Measurements from ENCODE around the gene TRIM32.

The TRIM32 gene

GRCh38 chr9:116749176-116749575, 62.1 kb downstream of the TRIM32 start:
- H3K4me1 ChIP-seq (ENCODE audit: control insufficient read depth in 1 of 2, insufficient read depth in 2 of 2, low read length in 2 of 2) = no peaks in the 10 kb centered on the region
- H3K9ac ChIP-seq (ENCODE audit: low read depth in 1 of 2, low read length in 2 of 2) = no peak overlapping the region
- no peaks in the 10 kb centered on the region for H3K9me3 ChIP-seq (ENCODE audit: control insufficient read depth in 1 of 2, low read length in 2 of 2)
- H3K27me3 ChIP-seq (ENCODE audit: control insufficient read depth in 1 of 2, insufficient read depth in 2 of 2, low read length in 2 of 2) = peaks cover 0 to 2% of the 10 kb centered on the region in 2 donors
- no peak overlapping the region for H3K4me3 ChIP-seq (ENCODE audit: low read depth in 1 of 2, low read length in 2 of 2)
- no peaks in the 10 kb centered on the region for H3K36me3 ChIP-seq (ENCODE audit: control insufficient read depth in 1 of 2, insufficient read depth in 2 of 2, low read length in 2 of 2)
- H3K27ac ChIP-seq (ENCODE audit: low read depth, low read length) = no peak overlapping the region

- H3K9me3 ChIP-seq (ENCODE audit: control insufficient read depth in 1 of 2, low read length in 2 of 2) = no peaks in the 10 kb centered on the region
- no peak overlapping the region for H3K9ac ChIP-seq (ENCODE audit: low read depth in 1 of 2, low read length in 2 of 2)
- H3K4me3 ChIP-seq (ENCODE audit: low read depth in 1 of 2, low read length in 2 of 2) = no peak overlapping the region
- H3K36me3 ChIP-seq (ENCODE audit: control insufficient read depth in 1 of 2, insufficient read depth in 2 of 2, low read length in 2 of 2) = no peaks in the 10 kb centered on the region
- H3K27ac ChIP-seq (ENCODE audit: low read depth, low read length) = no peak overlapping the region
- H3K4me1 ChIP-seq (ENCODE audit: control insufficient read depth in 1 of 2, insufficient read depth in 2 of 2, low read length in 2 of 2) = no peaks in the 10 kb centered on the region
- H3K27me3 ChIP-seq (ENCODE audit: control insufficient read depth in 1 of 2, insufficient read depth in 2 of 2, low read length in 2 of 2) = peaks cover 0 to 2% of the 10 kb centered on the region in 2 donors
Measured at GRCh38 chr9:116749772-116750171, 62.7 kb downstream of the TRIM32 start.

GRCh38 chr9:116750510-116750909, 63.4 kb downstream of the TRIM32 start:
- Histone ChIP-seq H3K36me3 (ENCODE audit: control insufficient read depth in 1 of 2, insufficient read depth in 2 of 2, low read length in 2 of 2) (no peaks in the 10 kb centered on the region), H3K4me3 (ENCODE audit: low read depth in 1 of 2, low read length in 2 of 2) (no peak overlapping the region), H3K9ac (ENCODE audit: low read depth in 1 of 2, low read length in 2 of 2) (no peak overlapping the region), H3K27ac (ENCODE audit: low read depth, low read length) (no peak overlapping the region), H3K27me3 (ENCODE audit: control insufficient read depth in 1 of 2, insufficient read depth in 2 of 2, low read length in 2 of 2) (peaks cover 0 to 2% of the 10 kb centered on the region in 2 donors), H3K9me3 (ENCODE audit: control insufficient read depth in 1 of 2, low read length in 2 of 2) (no peaks in the 10 kb centered on the region), H3K4me1 (ENCODE audit: control insufficient read depth in 1 of 2, insufficient read depth in 2 of 2, low read length in 2 of 2) (no peaks in the 10 kb centered on the region)

All from duodenal mucosa (tissue), 2 donors.